Choroid plexus epithelial cell (primary cell): Measurements from ENCODE around the gene ADCY2.

ENCODE experiments used
- DNase-seq: peaks from one replicate; pipeline ENCODE4 v3.0.0-alpha.2; 2010; ENCODE audit warnings: low read depth
- H3K4me3 ChIP-seq: 2 replicates; pipeline ENCODE4 v1.5.1; 2011; ENCODE audit warnings: low read depth, mild to moderate bottlenecking, control low read depth, low read length, moderate library complexity
- CTCF ChIP-seq: conservative IDR thresholded peaks from 2 replicates; pipeline ENCODE4 v1.5.1; 2011; ENCODE audit warnings: low read depth, mild to moderate bottlenecking, control low read depth, inconsistent platforms, low read length, moderate library complexity

The ADCY2 gene

GRCh38 chr5:7576023-7576715, 180.2 kb downstream of the ADCY2 start:
- TF ChIP-seq CTCF, result no peak
- no peak for DNase-seq
- no peak overlapping the region for H3K4me3 ChIP-seq

GRCh38 chr5:7577381-7577780, 181.4 kb downstream of the ADCY2 start:
- no peak overlapping the region for H3K4me3 ChIP-seq
- no peak for DNase-seq
- TF ChIP-seq CTCF, result no peak

- no peak for DNase-seq
- no peak for TF ChIP-seq CTCF
- no peak overlapping the region for H3K4me3 ChIP-seq
Observed at GRCh38 chr5:7578071-7578470, 182.1 kb downstream of the ADCY2 start.

- TF ChIP-seq CTCF, result no peak
- no peak overlapping the region for H3K4me3 ChIP-seq
- no peak for DNase-seq
Observed at GRCh38 chr5:7584749-7585148, 188.8 kb downstream of the ADCY2 start.

- no peak for TF ChIP-seq CTCF
- no peak for DNase-seq
- H3K4me3 ChIP-seq, result no peak overlapping the region
Observed at GRCh38 chr5:7585807-7586206, 189.9 kb downstream of the ADCY2 start.

- no peak overlapping the region for H3K4me3 ChIP-seq
- no peak for TF ChIP-seq CTCF
- no peak for DNase-seq
Observed at GRCh38 chr5:7586480-7586879, 190.5 kb downstream of the ADCY2 start.

GRCh38 chr5:7589800-7590199, 193.9 kb downstream of the ADCY2 start:
- TF ChIP-seq CTCF, result no peak
- H3K4me3 ChIP-seq, result no peak overlapping the region
- DNase-seq, result no peak
